Sigmoid colon (tissue), 4 donors: Measurements from ENCODE around the gene KIF26A.

Source experiments
- EP300 ChIP-seq, 4 donors: sonication (generic); formaldehyde crosslinking; IDR thresholded peaks; one replicate each; pipeline ENCODE4 v1.6.1; 2017; ENCODE audit warnings: antibody characterized with exemption in 4 of 4
- POLR2A ChIP-seq, 2 donors: fragments of 450-650 bp; IDR thresholded peaks; one replicate each; pipeline ENCODE4 v1.6.1; 2016; ENCODE audit warnings: antibody characterized with exemption in 2 of 2, mild to moderate bottlenecking in 2 of 2, moderate library complexity in 2 of 2
- POLR2AphosphoS5 ChIP-seq, 4 donors: sonication (generic); formaldehyde crosslinking; IDR thresholded peaks; one replicate each; pipeline ENCODE4 v1.6.1; 2017; ENCODE audit warnings: antibody characterized with exemption in 4 of 4
- TF ChIP-seq, protein P1 (sequence below), 4 experiments: fragments of 450-650 bp in 3 of 4; fragments of 200-600 bp in 1 of 4; IDR thresholded peaks; one replicate each; pipeline ENCODE4 v1.5.1; 2016 to 2019; ENCODE audit warnings: antibody characterized with exemption in 4 of 4, mild to moderate bottlenecking in 3 of 4, moderate library complexity in 2 of 4

DNA sequence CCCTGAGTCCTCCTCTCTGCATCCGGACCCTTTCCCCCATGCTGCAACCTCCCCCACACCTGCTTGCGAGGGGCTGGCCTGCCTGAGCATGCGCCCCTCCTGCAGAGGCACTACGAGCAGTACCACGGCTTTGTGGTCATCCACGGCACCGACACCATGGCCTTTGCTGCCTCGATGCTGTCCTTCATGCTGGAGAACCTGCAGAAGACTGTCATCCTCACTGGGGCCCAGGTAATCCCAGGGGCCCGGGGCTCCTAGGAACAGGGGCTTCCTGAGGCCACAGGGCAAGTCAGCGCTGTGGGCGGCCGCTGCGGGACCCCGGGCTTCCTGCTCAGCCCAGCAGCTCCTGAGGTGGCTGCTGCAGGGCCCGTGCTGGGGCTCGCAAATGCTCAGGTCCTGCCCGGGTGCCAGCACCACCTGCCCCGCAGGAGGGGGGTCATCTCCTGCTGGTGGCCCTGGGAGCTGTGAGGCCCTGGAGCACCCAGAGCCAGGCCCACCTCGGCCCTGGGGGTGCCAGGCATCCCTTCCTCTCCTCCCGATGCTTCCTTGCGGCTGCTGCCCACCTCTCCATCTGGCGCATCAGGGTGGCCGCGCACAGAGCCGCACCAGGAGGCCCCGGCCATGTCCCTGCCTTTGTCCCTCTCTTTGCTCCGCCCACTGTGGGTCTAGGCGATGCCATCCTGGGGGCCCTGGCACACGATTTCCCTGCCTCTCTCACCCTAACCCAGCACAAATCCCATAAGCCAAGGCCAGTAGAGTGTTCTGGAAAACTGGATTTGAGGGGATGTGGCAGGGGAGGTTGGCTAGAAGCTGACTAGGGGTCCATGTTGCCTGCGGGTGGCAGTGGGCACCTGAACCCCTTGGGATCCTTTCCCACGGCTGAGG lies 42.7 kb upstream of the KIF26A start:
- TF ChIP-seq, protein P1, sequence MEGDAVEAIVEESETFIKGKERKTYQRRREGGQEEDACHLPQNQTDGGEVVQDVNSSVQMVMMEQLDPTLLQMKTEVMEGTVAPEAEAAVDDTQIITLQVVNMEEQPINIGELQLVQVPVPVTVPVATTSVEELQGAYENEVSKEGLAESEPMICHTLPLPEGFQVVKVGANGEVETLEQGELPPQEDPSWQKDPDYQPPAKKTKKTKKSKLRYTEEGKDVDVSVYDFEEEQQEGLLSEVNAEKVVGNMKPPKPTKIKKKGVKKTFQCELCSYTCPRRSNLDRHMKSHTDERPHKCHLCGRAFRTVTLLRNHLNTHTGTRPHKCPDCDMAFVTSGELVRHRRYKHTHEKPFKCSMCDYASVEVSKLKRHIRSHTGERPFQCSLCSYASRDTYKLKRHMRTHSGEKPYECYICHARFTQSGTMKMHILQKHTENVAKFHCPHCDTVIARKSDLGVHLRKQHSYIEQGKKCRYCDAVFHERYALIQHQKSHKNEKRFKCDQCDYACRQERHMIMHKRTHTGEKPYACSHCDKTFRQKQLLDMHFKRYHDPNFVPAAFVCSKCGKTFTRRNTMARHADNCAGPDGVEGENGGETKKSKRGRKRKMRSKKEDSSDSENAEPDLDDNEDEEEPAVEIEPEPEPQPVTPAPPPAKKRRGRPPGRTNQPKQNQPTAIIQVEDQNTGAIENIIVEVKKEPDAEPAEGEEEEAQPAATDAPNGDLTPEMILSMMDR (IDR thresholded peaks at IDR 0.05) = no peak
- TF ChIP-seq POLR2A (IDR thresholded peaks at IDR 0.05) (no peak), POLR2AphosphoS5 (IDR thresholded peaks at IDR 0.05) (no peak), EP300 (IDR thresholded peaks at IDR 0.05) (no peak)
